Sigmoid colon (tissue), 7 donors: ENCODE results near the gene ZFHX3. TPM values are rescaled to one million over a fixed set of nuclear protein-coding genes. Genes with fewer than 3 reads are reported as not detected.

Source experiments
- DNase-seq: peaks from one replicate; pipeline ENCODE4 v3.0.0-alpha.2; 2019
- H3K27ac ChIP-seq, 4 donors: fragments of 200-600 bp; sonication (generic); one replicate each; pipeline ENCODE4 v1.5.1; 2016 to 2019; ENCODE audit warnings: mild to moderate bottlenecking in 1 of 4
- H3K27me3 ChIP-seq, 3 donors: fragments of 200-600 bp; sonication (generic); one replicate each; pipeline ENCODE4 v1.5.1; 2019; ENCODE audit warnings: mild to moderate bottlenecking in 1 of 3
- H3K36me3 ChIP-seq, 4 donors: fragments of 200-600 bp; sonication (generic); one replicate each; pipeline ENCODE4 v1.5.1; 2016 to 2019
- H3K4me1 ChIP-seq, 4 donors: fragments of 200-600 bp; sonication (generic); one replicate each; pipeline ENCODE4 v1.5.1; 2017 to 2019
- H3K4me3 ChIP-seq, 4 donors: fragments of 200-600 bp; sonication (generic); one replicate each; pipeline ENCODE4 v1.5.1; 2017 to 2019; ENCODE audit warnings: mild to moderate bottlenecking in 2 of 4, moderate library complexity in 1 of 4
- H3K9me3 ChIP-seq, 4 donors: fragments of 200-600 bp in 3 of 4; sonication (generic) in 3 of 4; one replicate each; pipeline versions ENCODE4 v1.5.1 to v1.6.1; 2013 to 2019
- EP300 ChIP-seq, 4 donors: sonication (generic); formaldehyde crosslinking; IDR thresholded peaks; one replicate each; pipeline ENCODE4 v1.6.1; 2017; ENCODE audit warnings: antibody characterized with exemption in 4 of 4
- POLR2A ChIP-seq, 2 donors: fragments of 450-650 bp; IDR thresholded peaks; one replicate each; pipeline ENCODE4 v1.6.1; 2016; ENCODE audit warnings: antibody characterized with exemption in 2 of 2, mild to moderate bottlenecking in 2 of 2, moderate library complexity in 2 of 2
- POLR2AphosphoS5 ChIP-seq, 4 donors: sonication (generic); formaldehyde crosslinking; IDR thresholded peaks; one replicate each; pipeline ENCODE4 v1.6.1; 2017; ENCODE audit warnings: antibody characterized with exemption in 4 of 4
- WGBS, 2 donors: extraction: QIAGEN DNeasy Blood & Tissue Kit; methylation state at CpG; one replicate each; pipeline ENCODE4 v1.1.7; 2013; 5-methylcytosine and 5-hydroxymethylcytosine counted together
- intact Hi-C: fragments of 100-400 bp; cut with DNase I; formaldehyde crosslinking; loops from one replicate; pipeline ENCODE4 v1.15.1; 2023
- polyA plus RNA-seq, 3 donors: library from polyadenylated mRNA; stranded (reverse); fragments of 200-250 nt; gene quantifications; one replicate each; pipeline ENCODE4 v1.2.3, GENCODE V29; 2013
- total RNA-seq, 4 donors: library from RNA; depleted of rRNA; stranded (reverse); fragments of >200 nt; gene quantifications; one replicate each; pipeline ENCODE4 v1.1.0, GENCODE V29; 2016
- TF ChIP-seq, protein P1 (sequence below), 4 experiments: fragments of 450-650 bp in 3 of 4; fragments of 200-600 bp in 1 of 4; IDR thresholded peaks; one replicate each; pipeline ENCODE4 v1.5.1; 2016 to 2019; ENCODE audit warnings: antibody characterized with exemption in 4 of 4, mild to moderate bottlenecking in 3 of 4, moderate library complexity in 2 of 4
- donor health status: healthy with polysubstance abuse.
- donor health status: Bipolar disorder and iron deficiency.
- donor health status: healthy.

The ZFHX3 gene
- total and polyA plus RNA-seq, 7 donors: 0.69 to 38.8 (median 17.8) TPM

DNA sequence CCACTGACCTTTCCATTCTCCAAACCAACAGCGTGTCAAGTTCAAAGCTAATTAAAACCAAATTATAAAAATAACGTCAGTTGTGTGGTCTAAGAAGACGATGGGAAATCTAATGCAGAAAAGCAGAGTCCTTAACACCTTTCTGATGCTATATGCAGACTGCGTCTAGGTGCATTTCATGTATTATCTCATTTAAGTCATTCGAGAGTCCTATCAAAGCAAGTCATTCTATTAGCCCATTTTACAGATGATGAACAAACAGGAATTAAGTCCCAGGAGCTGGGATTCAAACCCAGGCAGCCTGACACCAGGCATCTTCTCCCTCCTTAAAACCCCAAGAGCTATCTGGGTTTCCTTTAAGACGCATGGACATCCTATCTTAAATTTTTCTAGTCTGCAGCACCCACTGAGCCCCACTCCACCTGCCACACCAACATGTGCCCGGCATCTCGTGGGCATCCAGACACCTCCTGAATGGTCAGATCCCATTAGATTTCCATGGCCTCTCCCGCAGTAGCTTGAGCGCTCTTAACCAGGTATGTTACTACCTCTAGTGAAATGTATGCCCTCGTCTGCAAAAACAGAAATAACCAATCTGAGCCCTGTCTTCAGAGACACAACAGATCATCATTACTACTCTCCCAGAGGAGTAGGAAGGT lies 115.1 kb downstream of the ZFHX3 start:
- Histone ChIP-seq H3K27ac (peak overlapping the region in 3 of 4 donors; percentile 41 to 66 (median 66)), H3K27me3 (no peaks in the 10 kb centered on the region), H3K9me3 (no peaks in the 10 kb centered on the region), H3K36me3 (no peaks in the 10 kb centered on the region), H3K4me1 (peaks cover 0 to 70% (median 47%) of the 10 kb centered on the region in 4 donors), H3K4me3 (no peak overlapping the region)
- 94% methylated on average over 11 of the region's 11 CpGs for WGBS, 2 donors
- TF ChIP-seq EP300 (IDR thresholded peaks at IDR 0.05) (no peak), POLR2A (IDR thresholded peaks at IDR 0.05) (no peak), POLR2AphosphoS5 (IDR thresholded peaks at IDR 0.05) (no peak)
- TF ChIP-seq, protein P1, sequence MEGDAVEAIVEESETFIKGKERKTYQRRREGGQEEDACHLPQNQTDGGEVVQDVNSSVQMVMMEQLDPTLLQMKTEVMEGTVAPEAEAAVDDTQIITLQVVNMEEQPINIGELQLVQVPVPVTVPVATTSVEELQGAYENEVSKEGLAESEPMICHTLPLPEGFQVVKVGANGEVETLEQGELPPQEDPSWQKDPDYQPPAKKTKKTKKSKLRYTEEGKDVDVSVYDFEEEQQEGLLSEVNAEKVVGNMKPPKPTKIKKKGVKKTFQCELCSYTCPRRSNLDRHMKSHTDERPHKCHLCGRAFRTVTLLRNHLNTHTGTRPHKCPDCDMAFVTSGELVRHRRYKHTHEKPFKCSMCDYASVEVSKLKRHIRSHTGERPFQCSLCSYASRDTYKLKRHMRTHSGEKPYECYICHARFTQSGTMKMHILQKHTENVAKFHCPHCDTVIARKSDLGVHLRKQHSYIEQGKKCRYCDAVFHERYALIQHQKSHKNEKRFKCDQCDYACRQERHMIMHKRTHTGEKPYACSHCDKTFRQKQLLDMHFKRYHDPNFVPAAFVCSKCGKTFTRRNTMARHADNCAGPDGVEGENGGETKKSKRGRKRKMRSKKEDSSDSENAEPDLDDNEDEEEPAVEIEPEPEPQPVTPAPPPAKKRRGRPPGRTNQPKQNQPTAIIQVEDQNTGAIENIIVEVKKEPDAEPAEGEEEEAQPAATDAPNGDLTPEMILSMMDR (IDR thresholded peaks at IDR 0.05): no peak
- DNase-seq: peak; percentile 60
- intact Hi-C loops: loop anchor here (5.0 to 10.0 kb wide), 2 partner anchors 101 to 242 kb away; no protein-coding TSS in a partner anchor

DNA sequence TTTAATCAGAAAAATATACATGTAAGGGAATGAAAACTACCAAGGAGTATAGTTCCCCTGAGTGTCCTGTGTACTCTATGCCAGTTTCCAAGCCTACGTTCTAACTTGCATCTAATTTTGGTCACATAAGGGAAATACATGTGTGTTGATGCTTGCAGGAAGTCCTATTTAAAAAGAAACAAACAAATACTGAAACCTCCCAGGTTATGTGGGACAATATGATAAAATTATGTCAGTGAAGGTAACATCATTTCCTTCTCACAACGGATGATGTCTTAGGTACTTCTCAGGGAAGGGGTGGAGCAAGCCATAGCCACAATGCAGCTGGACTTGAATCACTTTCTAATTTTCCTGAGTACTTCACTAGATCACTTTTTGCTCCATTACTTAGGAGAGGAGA lies 115.9 kb downstream of the ZFHX3 start:
- Histone ChIP-seq H3K36me3 (no peaks in the 10 kb centered on the region), H3K4me3 (no peak overlapping the region), H3K27ac (peak overlapping the region; percentile 19 to 66 (median 54)), H3K27me3 (no peaks in the 10 kb centered on the region), H3K4me1 (peaks cover 0 to 68% (median 45%) of the 10 kb centered on the region in 4 donors), H3K9me3 (no peaks in the 10 kb centered on the region)
- intact Hi-C loops: loop anchor here (5.0 to 10.0 kb wide), 2 partner anchors 100 to 243 kb away; no protein-coding TSS in a partner anchor
- TF ChIP-seq, protein P1 (IDR thresholded peaks at IDR 0.05): no peak
- no peak for TF ChIP-seq POLR2A (IDR thresholded peaks at IDR 0.05)
- TF ChIP-seq EP300 (IDR thresholded peaks at IDR 0.05): no peak
- TF ChIP-seq POLR2AphosphoS5 (IDR thresholded peaks at IDR 0.05): no peak
- peak; percentile 26 for DNase-seq
- 25 to 53% methylated on average over 2 of the region's 2 CpGs for WGBS, 2 donors

DNA sequence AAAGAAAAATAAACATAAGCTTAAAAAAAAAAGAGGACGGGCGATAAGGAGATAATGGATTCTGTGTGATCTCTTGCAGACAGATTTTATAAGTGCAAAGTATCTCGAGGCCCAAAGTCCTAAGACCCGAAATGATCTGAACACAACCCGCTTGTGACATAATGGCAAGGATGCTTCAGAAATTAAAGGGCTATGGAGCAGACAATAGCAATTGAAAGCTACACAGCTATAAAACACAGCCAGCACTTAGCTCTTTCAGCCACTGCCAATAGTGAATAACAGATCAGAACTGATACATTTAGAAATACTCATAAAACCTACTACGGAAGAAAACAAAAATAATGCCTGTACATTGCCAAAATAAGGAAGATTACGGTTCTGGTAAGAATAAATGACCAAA lies 117.5 kb downstream of the ZFHX3 start:
- 89 to 91% methylated on average over 7 of the region's 7 CpGs for WGBS, 2 donors
- H3K4me1 ChIP-seq: peaks cover 0 to 66% (median 40%) of the 10 kb centered on the region in 4 donors

DNA sequence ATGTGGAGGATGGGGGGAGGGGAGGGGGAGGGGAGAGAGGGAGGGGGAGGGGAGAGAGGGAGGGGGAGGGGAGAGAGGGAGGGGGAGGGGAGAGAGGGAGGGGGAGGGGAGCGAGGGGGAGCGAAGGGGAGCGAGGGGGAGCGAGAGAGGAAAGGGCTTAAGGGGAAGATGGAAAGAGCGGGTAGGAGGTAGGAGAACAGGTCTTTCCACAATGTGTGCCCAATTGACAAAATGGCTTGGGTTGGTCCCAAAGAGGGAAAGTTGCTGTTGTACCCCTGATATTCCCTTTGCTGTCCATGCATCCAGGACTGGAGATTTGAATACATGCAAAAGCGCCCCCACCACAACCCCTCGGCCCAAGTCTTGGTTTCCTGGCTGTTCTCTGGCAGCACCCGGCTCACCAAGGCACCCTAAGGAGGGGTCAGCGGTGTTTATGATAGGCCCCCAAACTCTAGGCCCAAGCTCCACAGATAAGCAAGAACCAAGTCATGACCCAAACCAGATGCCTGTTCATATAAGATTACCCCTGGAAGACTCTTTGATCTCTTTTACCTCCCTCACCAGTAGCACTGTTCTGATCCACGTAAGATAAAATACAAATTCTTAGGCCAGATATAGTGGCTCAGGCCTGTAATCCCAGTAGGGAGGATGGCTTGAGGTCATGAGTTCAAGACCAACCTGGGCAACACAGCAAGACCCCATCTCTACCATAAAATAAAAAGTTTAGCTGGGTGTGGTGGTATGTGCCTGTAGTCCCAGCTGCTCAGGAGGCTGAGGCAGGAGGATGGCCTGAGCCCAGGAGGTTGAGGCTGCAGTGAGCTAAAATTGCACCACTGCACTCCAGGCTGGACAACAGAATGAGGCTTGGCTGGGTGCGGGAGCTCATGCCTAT lies 119.6 kb downstream of the ZFHX3 start:
- TF ChIP-seq, protein P1 (IDR thresholded peaks at IDR 0.05): no peak
- TF ChIP-seq POLR2AphosphoS5 (IDR thresholded peaks at IDR 0.05): no peak
- TF ChIP-seq EP300 (IDR thresholded peaks at IDR 0.05): no peak
- TF ChIP-seq POLR2A (IDR thresholded peaks at IDR 0.05): no peak
- Histone ChIP-seq H3K36me3 (no peaks in the 10 kb centered on the region), H3K4me1 (peaks cover 0 to 49% (median 31%) of the 10 kb centered on the region in 4 donors), H3K27me3 (no peaks in the 10 kb centered on the region), H3K27ac (no peak overlapping the region), H3K9me3 (no peaks in the 10 kb centered on the region), H3K4me3 (no peak overlapping the region)
- intact Hi-C loops: no loop called here
- DNase-seq: peak; percentile 56
- 84 to 87% methylated on average over 11 of the region's 11 CpGs for whole genome bisulfite sequencing, 2 donors

More for the DNA sequence above, 117.5 kb downstream of the ZFHX3 start:
- Histone ChIP-seq H3K27me3 (no peaks in the 10 kb centered on the region), H3K36me3 (no peaks in the 10 kb centered on the region), H3K9me3 (no peaks in the 10 kb centered on the region), H3K4me3 (no peak overlapping the region), H3K27ac (peak overlapping the region in 2 of 4 donors; percentile 41 to 66)
- intact Hi-C loops: loop anchor here (5.0 to 10.0 kb wide), 2 partner anchors 98 to 244 kb away; no protein-coding TSS in a partner anchor
- DNase-seq: no peak
- TF ChIP-seq, protein P1 (IDR thresholded peaks at IDR 0.05): no peak
- TF ChIP-seq POLR2A (IDR thresholded peaks at IDR 0.05): no peak
- no peak for TF ChIP-seq EP300 (IDR thresholded peaks at IDR 0.05)
- no peak for TF ChIP-seq POLR2AphosphoS5 (IDR thresholded peaks at IDR 0.05)
